Measurements from ENCODE around the gene HOMER1. TPM values are rescaled to one million over a fixed set of nuclear protein-coding genes. Genes with fewer than 3 reads are reported as not detected.

HOMER1 gene
- total and polyA plus RNA-seq, 2 of the 4 experiments (the other 2 are of a cell fraction), result 1.9 to 6.8 TPM

- DNase-seq (no peak), ATAC-seq (ENCODE audit: low read depth) (no peak)
- intact Hi-C loops (cut with micrococcal nuclease), result no loop called here
- Histone ChIP-seq H4K20me1 (ENCODE audit: insufficient read depth, low read length) (no peaks in the 10 kb centered on the region), H3K4ac (ENCODE audit: low read depth, low read length) (no peak overlapping the region), H2BK20ac (ENCODE audit: low read depth, low read length) (peak overlapping the region; percentile 90), H3K79me1 (ENCODE audit: low read depth in 1 of 2, low read length in 2 of 2) (peaks cover 15 to 24% of the 10 kb centered on the region in 2 experiments; a peak in 3 of 4 replicates), H3K27me3 (ENCODE audit: control insufficient read depth, insufficient read depth, low read length) (no peaks in the 10 kb centered on the region), H2BK5ac (ENCODE audit: low read depth, low read length, poor library complexity, severe bottlenecking) (no peak overlapping the region), H3K4me2 (ENCODE audit: low read depth, low read length) (no peak overlapping the region), H2AFZ (replicated peaks; ENCODE audit: low read length, poor library complexity) (no peak overlapping the region), H3K9me3 (ENCODE audit: control insufficient read depth, insufficient read depth, low read length) (no peaks in the 10 kb centered on the region), H2BK15ac (ENCODE audit: low read depth, low read length) (peak overlapping the region; percentile 58; the same call in 1 of the 3 replicates), H3K23ac (ENCODE audit: low read depth, low read length) (no peak overlapping the region), H3K27ac (ENCODE audit: insufficient read depth, low read length) (no peak overlapping the region), H4K5ac (ENCODE audit: low read depth, low read length) (no peak overlapping the region; the same call in 1 of the 2 replicates), H2AK5ac (ENCODE audit: low read depth, low read length) (peak overlapping the region; percentile 57), H3K4me1 (ENCODE audit: control insufficient read depth, insufficient read depth, low read length) (peaks cover 11% of the 10 kb centered on the region), H3K14ac (replicated peaks; ENCODE audit: low read depth, low read length) (no peak overlapping the region), H3K4me3 (ENCODE audit: insufficient read depth, low read depth, low read length) (no peak overlapping the region), H3K56ac (ENCODE audit: extremely low read depth, insufficient read depth, low read length) (no peak overlapping the region), H3K9ac (ENCODE audit: low read depth, low read length) (no peak overlapping the region), H4K91ac (ENCODE audit: insufficient read depth, low read depth, low read length) (no peak overlapping the region; the same call in 1 of the 2 replicates), H4K8ac (ENCODE audit: low read depth in 2 of 2, low read length in 2 of 2) (no peak overlapping the region), H3K36me3 (ENCODE audit: control insufficient read depth, insufficient read depth, low read length) (no peaks in the 10 kb centered on the region), H3K18ac (ENCODE audit: low read depth, low read length) (no peak overlapping the region), H2AK9ac (replicated peaks; ENCODE audit: low read depth, low read length, poor library complexity) (no peak overlapping the region), H2BK120ac (ENCODE audit: low read depth, low read length) (0 out of 2 replicates have a peak overlapping the region, but pooled peaks have one; percentile 40), H3K9me1 (ENCODE audit: insufficient read depth, low read length) (no peaks in the 10 kb centered on the region; the same call in 1 of the 2 replicates)
- WGBS, 2 experiments (ENCODE audit: extremely low coverage in 2 of 2, insufficient read length in 1 of 2), result no CpG with 5 or more reads among the region's 1 CpG
- no TSS peak for BruUV-seq (replicated peaks)
- CTCF ChIA-PET, result no interaction called here
- in situ Hi-C loops (cut with MboI; ENCODE audit: low sequenced_read_pairs), result no loop called here
- TF ChIP-seq FOS (IDR thresholded peaks at IDR 0.05; ENCODE audit: low read depth, low read length) (no peak), MAFK (IDR thresholded peaks at IDR 0.05; ENCODE audit: low read depth, low read length) (no peak), MAZ (IDR thresholded peaks at IDR 0.05; ENCODE audit: borderline replicate concordance, low read depth, low read length) (no peak), CHD1 (IDR thresholded peaks at IDR 0.05; ENCODE audit: low read depth, low read length) (no peak), SMC3 (IDR thresholded peaks at IDR 0.05; ENCODE audit: low read depth, low read length) (no peak)
- dilution Hi-C loops (cut with HindIII; ENCODE audit: low sequenced_read_pairs, unreplicated experiment), result no loop called here
- POLR2A ChIA-PET (ENCODE audit: unreplicated experiment), result no interaction called here
Observed at GRCh38 chr5:79505138-79505537, 8.8 kb downstream of the HOMER1 start.
